Body of pancreas (tissue), 4 donors: ENCODE results near the gene TOMM20L.

ENCODE experiments used
- POLR2A ChIP-seq, 3 donors: fragments of 450-650 bp; IDR thresholded peaks; one replicate each; pipeline ENCODE4 v1.6.1; 2016; ENCODE audit warnings: antibody characterized with exemption in 3 of 3, mild to moderate bottlenecking in 2 of 3
- TF ChIP-seq, protein P1 (sequence below), 7 experiments: fragments of 450-650 bp in 4 of 7; fragments of 200-600 bp in 3 of 7; sonication (generic) in 3 of 7; IDR thresholded peaks; one replicate each; pipeline ENCODE4 v1.5.1; 2016 to 2019; ENCODE audit warnings: antibody characterized with exemption in 7 of 7

GRCh38 chr14:58398895-58399294, 3.2 kb downstream of the TOMM20L start:
- TF ChIP-seq, protein P1, sequence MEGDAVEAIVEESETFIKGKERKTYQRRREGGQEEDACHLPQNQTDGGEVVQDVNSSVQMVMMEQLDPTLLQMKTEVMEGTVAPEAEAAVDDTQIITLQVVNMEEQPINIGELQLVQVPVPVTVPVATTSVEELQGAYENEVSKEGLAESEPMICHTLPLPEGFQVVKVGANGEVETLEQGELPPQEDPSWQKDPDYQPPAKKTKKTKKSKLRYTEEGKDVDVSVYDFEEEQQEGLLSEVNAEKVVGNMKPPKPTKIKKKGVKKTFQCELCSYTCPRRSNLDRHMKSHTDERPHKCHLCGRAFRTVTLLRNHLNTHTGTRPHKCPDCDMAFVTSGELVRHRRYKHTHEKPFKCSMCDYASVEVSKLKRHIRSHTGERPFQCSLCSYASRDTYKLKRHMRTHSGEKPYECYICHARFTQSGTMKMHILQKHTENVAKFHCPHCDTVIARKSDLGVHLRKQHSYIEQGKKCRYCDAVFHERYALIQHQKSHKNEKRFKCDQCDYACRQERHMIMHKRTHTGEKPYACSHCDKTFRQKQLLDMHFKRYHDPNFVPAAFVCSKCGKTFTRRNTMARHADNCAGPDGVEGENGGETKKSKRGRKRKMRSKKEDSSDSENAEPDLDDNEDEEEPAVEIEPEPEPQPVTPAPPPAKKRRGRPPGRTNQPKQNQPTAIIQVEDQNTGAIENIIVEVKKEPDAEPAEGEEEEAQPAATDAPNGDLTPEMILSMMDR (IDR thresholded peaks at IDR 0.05), result no peak
- TF ChIP-seq POLR2A (IDR thresholded peaks at IDR 0.05), result no peak
